NCI-H1105 (cell line): ENCODE results near the gene ZEB1.
"Not testable (repeated sequence)": the region's sequence is repeated elsewhere in the genome, so short reads cannot be mapped to it uniquely, and the experiment has no call there.

Source experiments
- DNase-seq: peaks from one replicate; lab custom pipeline; 2025; lab: John Stamatoyannopoulos, UW

ZEB1 gene

GRCh38 chr10:31318382-31318853 is 598 bp upstream of the ZEB1 start:
- no peak for DNase-seq

- no peak for DNase-seq
These were observed 860 bp downstream of the ZEB1 start for GRCh38 chr10:31319602-31320549.

- DNase-seq = peak; percentile 43
These were observed 1.7 kb downstream of the ZEB1 start for GRCh38 chr10:31320550-31321211.

GRCh38 chr10:31321396-31321941 is 2.5 kb downstream of the ZEB1 start:
- DNase-seq = no peak

GRCh38 chr10:31322647-31323046 is 3.6 kb downstream of the ZEB1 start:
- peak; percentile 18 for DNase-seq

GRCh38 chr10:31340343-31340742 is 21.3 kb downstream of the ZEB1 start:
- DNase-seq = no peak

- no peak for DNase-seq
These were observed 22.5 kb downstream of the ZEB1 start for GRCh38 chr10:31341552-31341951.

GRCh38 chr10:31343009-31343408 is 24.0 kb downstream of the ZEB1 start:
- DNase-seq = no peak

- DNase-seq = no peak
These were observed 24.5 kb downstream of the ZEB1 start for GRCh38 chr10:31343551-31343950.

GRCh38 chr10:31345886-31346285 is 26.9 kb downstream of the ZEB1 start:
- no peak for DNase-seq

- DNase-seq = no peak
These were observed 27.9 kb downstream of the ZEB1 start for GRCh38 chr10:31346953-31347352.

- no peak for DNase-seq
These were observed 28.7 kb downstream of the ZEB1 start for GRCh38 chr10:31347705-31348104.

- no peak for DNase-seq
These were observed 31.9 kb downstream of the ZEB1 start for GRCh38 chr10:31350891-31351290.

- no peak for DNase-seq
These were observed 33.6 kb downstream of the ZEB1 start for GRCh38 chr10:31352436-31353226.

- no peak for DNase-seq
These were observed 34.6 kb downstream of the ZEB1 start for GRCh38 chr10:31353574-31353973.

- DNase-seq = no peak
These were observed 39.8 kb downstream of the ZEB1 start for GRCh38 chr10:31358688-31359330.

- DNase-seq = peak; percentile 70
These were observed 41.0 kb downstream of the ZEB1 start for GRCh38 chr10:31359979-31360378.

GRCh38 chr10:31361475-31361874 is 42.5 kb downstream of the ZEB1 start:
- DNase-seq = not testable (repeated sequence)

- DNase-seq = no peak
These were observed 43.1 kb downstream of the ZEB1 start for GRCh38 chr10:31362023-31362641.

GRCh38 chr10:31363696-31364095 is 44.7 kb downstream of the ZEB1 start:
- DNase-seq = not testable (repeated sequence)

- DNase-seq = not testable (repeated sequence)
These were observed 45.2 kb downstream of the ZEB1 start for GRCh38 chr10:31364238-31364637.
